Measurements from ENCODE around the gene RCBTB2. TPM values are rescaled to one million over a fixed set of nuclear protein-coding genes. Genes with fewer than 3 reads are reported as not detected.

Gene RCBTB2
- total RNA-seq, 1 experiment from 2014 or later = 11.7 TPM

GRCh38 chr13:48545608-48546007 is 12.7 kb upstream of the RCBTB2 start:
- Histone ChIP-seq H3K18ac (ENCODE audit: insufficient read length, low read depth, low read length) (no peak overlapping the region), H2BK12ac (ENCODE audit: insufficient read length, low read depth, low read length) (no peak overlapping the region), H3K4me2 (ENCODE audit: insufficient read depth, insufficient read length, low read length) (no peak overlapping the region), H3K4ac (ENCODE audit: low read depth, low read length) (no peak overlapping the region), H3K79me2 (ENCODE audit: insufficient read depth, low read length) (no peaks in the 10 kb centered on the region), H3K23ac (ENCODE audit: insufficient read length, low read depth, low read length) (no peak overlapping the region), H3K23me2 (ENCODE audit: insufficient read length, low read depth, low read length, poor library complexity, severe bottlenecking) (no peaks in the 10 kb centered on the region), H2AFZ (ENCODE audit: low read length) (no peak overlapping the region), H3K14ac (ENCODE audit: insufficient read depth, low read length) (no peak overlapping the region), H2AK5ac (ENCODE audit: insufficient read length, low read length) (no peak overlapping the region), H3K79me1 (ENCODE audit: insufficient read depth, low read depth, low read length, poor library complexity, severe bottlenecking) (no peaks in the 10 kb centered on the region), H3K27me3 (ENCODE audit: insufficient read depth, low read length) (no peaks in the 10 kb centered on the region), H3K56ac (ENCODE audit: insufficient read length, low read depth, low read length) (no peak overlapping the region), H3K9ac (ENCODE audit: extremely low read depth, insufficient read length, low read length) (no peak overlapping the region), H4K8ac (replicated peaks; ENCODE audit: insufficient read length, low read depth, low read length) (no peak overlapping the region), H2BK15ac (ENCODE audit: low read depth, low read length) (no peak overlapping the region), H3T11ph (ENCODE audit: low read length) (no peak overlapping the region), H4K5ac (ENCODE audit: insufficient read length, low read depth, low read length) (no peak overlapping the region), H2BK120ac (ENCODE audit: low read depth, low read length, poor library complexity, severe bottlenecking) (no peak overlapping the region), H4K91ac (ENCODE audit: insufficient read length, low read depth, low read length) (no peak overlapping the region), H3K9me3 (ENCODE audit: control insufficient read depth, low read depth, low read length) (no peaks in the 10 kb centered on the region), H2BK5ac (ENCODE audit: insufficient read length, low read length) (no peak overlapping the region), H2BK20ac (ENCODE audit: low read depth, low read length, poor library complexity, severe bottlenecking) (no peak overlapping the region), H3K4me1 (ENCODE audit: insufficient read depth, low read length) (no peaks in the 10 kb centered on the region), H3K27ac (ENCODE audit: insufficient read length, low read depth, low read length) (no peak overlapping the region), H4K20me1 (ENCODE audit: control insufficient read depth, insufficient read depth, insufficient read length) (no peaks in the 10 kb centered on the region)
- no peak overlapping the region for H3K4me3 Mint-ChIP-seq
- H3K27me3 Mint-ChIP-seq (ENCODE audit: low read depth) = peaks cover 2% of the 10 kb centered on the region; the same call in 1 of the 2 replicates
- H3K4me1 Mint-ChIP-seq = peaks cover 8 to 11% of the 10 kb centered on the region in 2 experiments
- TF ChIP-seq CTCF (conservative IDR thresholded peaks at IDR 0.05) = no peak
- WGBS (ENCODE audit: extremely low coverage, insufficient read length, low lambda C conversion rate) = no CpG with 5 or more reads among the region's 3 CpGs
- peak overlapping the region in 1 of 3 experiments; percentile 1; a peak in 1 of 7 replicates for H3K27ac Mint-ChIP-seq
- DNase-seq = no peak
- peaks cover 6 to 11% of the 10 kb centered on the region in 2 experiments for H3K9me3 Mint-ChIP-seq
- H3K36me3 Mint-ChIP-seq (ENCODE audit: insufficient read depth in 1 of 3, low read depth in 3 of 3) = peaks cover 4 to 6% (median 4%) of the 10 kb centered on the region in 3 experiments; a peak in 5 of 7 replicates

Measured in H9 (cell line).